Osteoblast (primary cell): ENCODE data around the gene VSIG2. TPM values are rescaled to one million over a fixed set of nuclear protein-coding genes. Genes with fewer than 3 reads are reported as not detected.

Experiments
- DNase-seq: peaks from one replicate; pipeline ENCODE4 v3.0.0; 2011; ENCODE audit warnings: low spot score, mixed read lengths; ENCODE audit not compliant: insufficient read length; ENCODE audit errors: missing footprints
- H2AFZ ChIP-seq: 2 replicates; pipeline ENCODE4 v1.6.0; 2011; ENCODE audit warnings: mild to moderate bottlenecking, low read length
- H3K27ac ChIP-seq: 2 replicates; pipeline ENCODE4 v1.5.1; 2011; ENCODE audit warnings: mild to moderate bottlenecking, low read depth, low read length, moderate library complexity
- H3K27me3 ChIP-seq: 2 replicates; pipeline ENCODE4 v1.6.0; 2012; ENCODE audit warnings: mild to moderate bottlenecking, control low read depth, inconsistent platforms, low read length, moderate library complexity; ENCODE audit not compliant: insufficient read depth
- H3K36me3 ChIP-seq: 2 replicates; pipeline ENCODE4 v1.5.1; 2011; ENCODE audit warnings: mild to moderate bottlenecking, low read length, control low read depth, moderate library complexity; ENCODE audit not compliant: insufficient read depth
- H3K4me1 ChIP-seq: 2 replicates; pipeline ENCODE4 v1.5.1; 2011; ENCODE audit warnings: mild to moderate bottlenecking, low read length, control low read depth, moderate library complexity; ENCODE audit not compliant: insufficient read depth
- H3K4me2 ChIP-seq: 2 replicates; pipeline ENCODE4 v1.6.0; 2011; ENCODE audit warnings: mild to moderate bottlenecking, low read length; ENCODE audit not compliant: insufficient read depth
- H3K4me3 ChIP-seq: fragments of 200-600 bp; sonication (generic); 3 replicates; pipeline ENCODE4 v1.5.1; 2012; ENCODE audit warnings: mild to moderate bottlenecking, low read length, inconsistent platforms; ENCODE audit not compliant: insufficient read depth
- H3K79me2 ChIP-seq: 2 replicates; pipeline ENCODE4 v1.6.0; 2012; ENCODE audit warnings: mild to moderate bottlenecking, low read length, control low read depth, inconsistent platforms; ENCODE audit not compliant: insufficient read depth
- H3K9me3 ChIP-seq: 2 replicates; pipeline ENCODE4 v1.5.1; 2011; ENCODE audit warnings: low read depth, low read length, control low read depth
- H4K20me1 ChIP-seq: 2 replicates; pipeline ENCODE4 v1.6.0; 2012; ENCODE audit warnings: mild to moderate bottlenecking, low read length, control low read depth; ENCODE audit not compliant: insufficient read depth
- total RNA-seq: library from RNA; depleted of rRNA; stranded (reverse); fragments of >200 nt; gene quantifications from 2 replicates; pipeline ENCODE4 v1.2.3, GENCODE V29; 2012
- TF ChIP-seq, protein P1 (sequence below): IDR thresholded peaks from 2 replicates; pipeline ENCODE4 v1.5.1; 2011; ENCODE audit warnings: mild to moderate bottlenecking, low read depth, low read length, moderate library complexity; ENCODE audit errors: extremely low read depth

VSIG2 gene
- total RNA-seq, 1 donor, result not detected

DNA sequence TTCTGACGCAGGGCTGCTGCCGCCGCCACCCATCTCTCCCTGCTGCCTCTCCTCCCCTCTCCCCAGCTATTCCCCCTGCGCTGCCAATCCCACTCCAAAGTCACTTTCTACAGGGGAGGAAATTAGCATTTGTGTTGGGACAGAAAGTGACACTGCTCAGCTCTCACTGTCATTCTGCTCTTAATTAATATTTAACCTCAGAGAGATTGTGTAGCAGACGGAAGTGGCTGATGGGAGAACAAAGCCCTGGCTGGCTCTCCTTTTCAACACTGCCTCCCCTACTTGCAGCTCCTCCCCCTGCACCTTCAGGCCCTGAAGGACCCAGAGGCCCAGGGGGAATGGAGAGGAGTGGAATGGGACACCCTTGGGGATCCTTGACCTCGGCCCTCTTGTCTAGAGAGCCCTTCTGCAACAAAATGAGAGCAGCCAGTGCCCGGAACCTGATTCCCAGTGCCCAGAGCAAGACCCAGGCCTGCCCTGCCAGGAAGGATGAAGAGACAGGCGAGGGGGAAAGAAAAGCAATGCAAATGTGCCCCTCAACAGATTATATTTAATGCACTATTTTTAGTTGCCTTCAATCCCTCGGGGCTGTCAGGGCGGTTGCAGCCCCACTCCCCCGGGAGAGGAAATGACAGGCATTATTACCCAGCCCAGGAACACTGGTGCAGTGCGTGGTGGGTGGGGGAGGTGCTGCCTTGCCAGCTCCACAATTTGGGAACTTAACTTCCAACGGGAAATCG lies 26.9 kb downstream of the VSIG2 start:
- Histone ChIP-seq H3K27me3 (peaks cover 46% of the 10 kb centered on the region), H3K27ac (no peak overlapping the region), H4K20me1 (no peaks in the 10 kb centered on the region), H3K79me2 (no peaks in the 10 kb centered on the region), H3K9me3 (no peaks in the 10 kb centered on the region), H3K4me2 (peak overlapping the region; percentile 63), H3K4me3 (no peak overlapping the region), H3K4me1 (peaks cover 10% of the 10 kb centered on the region), H3K36me3 (no peaks in the 10 kb centered on the region), H2AFZ (no peak overlapping the region)
- no peak for DNase-seq
- TF ChIP-seq, protein P1, sequence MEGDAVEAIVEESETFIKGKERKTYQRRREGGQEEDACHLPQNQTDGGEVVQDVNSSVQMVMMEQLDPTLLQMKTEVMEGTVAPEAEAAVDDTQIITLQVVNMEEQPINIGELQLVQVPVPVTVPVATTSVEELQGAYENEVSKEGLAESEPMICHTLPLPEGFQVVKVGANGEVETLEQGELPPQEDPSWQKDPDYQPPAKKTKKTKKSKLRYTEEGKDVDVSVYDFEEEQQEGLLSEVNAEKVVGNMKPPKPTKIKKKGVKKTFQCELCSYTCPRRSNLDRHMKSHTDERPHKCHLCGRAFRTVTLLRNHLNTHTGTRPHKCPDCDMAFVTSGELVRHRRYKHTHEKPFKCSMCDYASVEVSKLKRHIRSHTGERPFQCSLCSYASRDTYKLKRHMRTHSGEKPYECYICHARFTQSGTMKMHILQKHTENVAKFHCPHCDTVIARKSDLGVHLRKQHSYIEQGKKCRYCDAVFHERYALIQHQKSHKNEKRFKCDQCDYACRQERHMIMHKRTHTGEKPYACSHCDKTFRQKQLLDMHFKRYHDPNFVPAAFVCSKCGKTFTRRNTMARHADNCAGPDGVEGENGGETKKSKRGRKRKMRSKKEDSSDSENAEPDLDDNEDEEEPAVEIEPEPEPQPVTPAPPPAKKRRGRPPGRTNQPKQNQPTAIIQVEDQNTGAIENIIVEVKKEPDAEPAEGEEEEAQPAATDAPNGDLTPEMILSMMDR, result no peak

DNA sequence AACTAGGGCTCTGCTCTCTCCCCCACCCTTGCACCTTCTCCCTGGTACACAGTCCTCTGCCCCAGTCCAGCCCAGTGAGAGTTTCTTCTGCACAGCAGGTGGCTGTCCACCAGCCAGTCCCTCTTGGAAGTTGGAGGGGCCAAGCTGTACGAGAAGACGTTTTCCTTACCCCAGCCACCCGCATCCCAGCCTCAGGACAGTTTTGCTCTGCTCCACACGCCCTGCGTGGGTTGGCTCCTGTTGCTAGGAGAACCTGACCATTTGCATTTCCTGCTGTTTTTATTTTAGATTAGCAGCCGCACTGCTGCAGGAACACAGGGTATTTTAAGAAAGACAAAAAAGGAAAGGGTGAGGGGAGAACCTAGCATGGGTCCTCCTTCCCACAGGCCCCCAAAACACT lies 29.9 kb downstream of the VSIG2 start:
- Histone ChIP-seq H3K4me2 (no peak overlapping the region), H3K4me1 (peaks cover 20% of the 10 kb centered on the region), H3K4me3 (no peak overlapping the region), H2AFZ (no peak overlapping the region), H3K27me3 (peaks cover 75% of the 10 kb centered on the region), H3K27ac (no peak overlapping the region), H4K20me1 (no peaks in the 10 kb centered on the region), H3K79me2 (no peaks in the 10 kb centered on the region), H3K36me3 (no peaks in the 10 kb centered on the region), H3K9me3 (no peaks in the 10 kb centered on the region)
- no peak for DNase-seq
- TF ChIP-seq, protein P1, result no peak

DNA sequence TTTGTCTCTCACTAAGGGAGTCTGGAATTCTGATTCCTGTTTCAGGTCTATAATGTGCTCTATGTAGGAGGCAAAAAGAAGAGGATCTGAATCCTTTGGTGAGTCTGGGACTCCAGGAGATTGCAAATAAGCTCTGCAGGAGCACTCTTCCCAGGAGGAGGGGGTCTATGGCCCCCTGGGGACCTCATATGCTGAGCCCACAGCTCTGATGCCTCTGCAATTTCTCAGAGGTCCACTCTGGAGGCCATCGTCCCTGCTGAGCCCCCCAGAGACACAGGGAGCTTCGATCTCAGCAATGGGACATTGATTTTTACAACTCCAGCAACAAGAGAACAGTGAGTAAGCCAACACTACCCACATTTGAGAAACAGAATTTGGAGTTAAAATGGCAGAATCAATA lies 32.5 kb downstream of the VSIG2 start:
- Histone ChIP-seq H3K79me2 (no peaks in the 10 kb centered on the region), H3K27ac (no peak overlapping the region), H3K4me1 (peaks cover 9% of the 10 kb centered on the region), H3K9me3 (no peaks in the 10 kb centered on the region), H3K4me2 (no peak overlapping the region), H3K27me3 (peaks cover 84% of the 10 kb centered on the region), H4K20me1 (no peaks in the 10 kb centered on the region), H3K4me3 (no peak overlapping the region), H3K36me3 (no peaks in the 10 kb centered on the region), H2AFZ (no peak overlapping the region)
- DNase-seq, result no peak
- TF ChIP-seq, protein P1, result no peak

DNA sequence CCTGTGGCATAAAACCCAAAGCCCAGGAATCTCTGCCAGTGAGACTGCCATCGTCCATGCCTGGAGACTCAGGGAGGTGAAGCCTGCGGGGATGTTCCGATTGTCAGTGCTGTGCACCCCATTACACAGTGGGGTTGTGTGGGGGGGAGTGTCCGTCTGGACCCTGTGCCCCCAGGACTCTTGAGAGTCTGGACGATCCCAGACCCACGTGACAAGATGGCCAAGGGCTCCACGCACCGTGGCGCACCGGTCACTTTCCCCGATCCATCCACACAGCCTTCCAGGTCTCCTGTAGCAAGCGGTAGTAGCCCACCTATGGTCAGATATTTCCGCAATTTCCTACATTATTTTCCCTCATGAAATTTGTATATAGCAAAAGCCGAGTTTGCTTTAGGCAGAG lies 33.3 kb downstream of the VSIG2 start:
- H3K27me3 ChIP-seq, result peaks cover 77% of the 10 kb centered on the region
- H3K4me2 ChIP-seq, result peak overlapping the region; percentile 85

More for the DNA sequence above, 33.3 kb downstream of the VSIG2 start:
- Histone ChIP-seq H4K20me1 (no peaks in the 10 kb centered on the region), H3K4me1 (peaks cover 9% of the 10 kb centered on the region), H3K4me3 (no peak overlapping the region), H3K27ac (no peak overlapping the region), H3K79me2 (no peaks in the 10 kb centered on the region), H2AFZ (no peak overlapping the region), H3K36me3 (no peaks in the 10 kb centered on the region), H3K9me3 (no peaks in the 10 kb centered on the region)
- no peak for DNase-seq
- TF ChIP-seq, protein P1, result no peak
